ENCODE data around the gene GPC5. TPM values are rescaled to one million over a fixed set of nuclear protein-coding genes. Genes with fewer than 3 reads are reported as not detected.

The GPC5 gene
- total RNA-seq, 3 donors from 2014 or later = 0.51 to 1.2 TPM; not detected in 1

DNA sequence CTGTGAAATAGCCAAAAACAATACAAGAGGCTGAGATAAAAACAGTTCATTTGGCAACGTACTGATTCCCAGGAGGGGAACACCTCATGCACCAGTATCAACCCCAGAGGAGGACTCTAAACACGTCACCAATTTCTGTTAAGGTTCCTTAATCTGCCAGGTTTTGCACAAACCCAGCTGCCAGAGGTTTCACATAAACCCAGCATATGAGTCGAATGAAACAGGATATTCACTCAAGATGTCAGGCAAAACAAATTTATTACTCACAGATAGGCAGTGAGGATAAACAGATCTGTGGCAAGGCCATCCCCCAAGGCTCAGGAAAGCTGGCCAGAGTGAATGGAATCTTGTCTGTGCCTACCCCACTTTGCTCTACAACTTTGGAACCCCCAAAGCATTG lies 210.9 kb downstream of the GPC5 start:
- DNase-seq (no peak), ATAC-seq (no peak)
- no peaks in the 10 kb centered on the region for H3K4me1 ChIP-seq (ENCODE audit: low read depth)
- TF ChIP-seq, protein P1, sequence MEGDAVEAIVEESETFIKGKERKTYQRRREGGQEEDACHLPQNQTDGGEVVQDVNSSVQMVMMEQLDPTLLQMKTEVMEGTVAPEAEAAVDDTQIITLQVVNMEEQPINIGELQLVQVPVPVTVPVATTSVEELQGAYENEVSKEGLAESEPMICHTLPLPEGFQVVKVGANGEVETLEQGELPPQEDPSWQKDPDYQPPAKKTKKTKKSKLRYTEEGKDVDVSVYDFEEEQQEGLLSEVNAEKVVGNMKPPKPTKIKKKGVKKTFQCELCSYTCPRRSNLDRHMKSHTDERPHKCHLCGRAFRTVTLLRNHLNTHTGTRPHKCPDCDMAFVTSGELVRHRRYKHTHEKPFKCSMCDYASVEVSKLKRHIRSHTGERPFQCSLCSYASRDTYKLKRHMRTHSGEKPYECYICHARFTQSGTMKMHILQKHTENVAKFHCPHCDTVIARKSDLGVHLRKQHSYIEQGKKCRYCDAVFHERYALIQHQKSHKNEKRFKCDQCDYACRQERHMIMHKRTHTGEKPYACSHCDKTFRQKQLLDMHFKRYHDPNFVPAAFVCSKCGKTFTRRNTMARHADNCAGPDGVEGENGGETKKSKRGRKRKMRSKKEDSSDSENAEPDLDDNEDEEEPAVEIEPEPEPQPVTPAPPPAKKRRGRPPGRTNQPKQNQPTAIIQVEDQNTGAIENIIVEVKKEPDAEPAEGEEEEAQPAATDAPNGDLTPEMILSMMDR (IDR thresholded peaks at IDR 0.05) = no peak
- no peak overlapping the region for H3K4me3 ChIP-seq
- no peaks in the 10 kb centered on the region for H3K9me3 ChIP-seq
- H3K36me3 ChIP-seq (ENCODE audit: low read depth) = no peaks in the 10 kb centered on the region
- intact Hi-C loops (cut with DNase I, micrococcal nuclease) = no loop called here

DNA sequence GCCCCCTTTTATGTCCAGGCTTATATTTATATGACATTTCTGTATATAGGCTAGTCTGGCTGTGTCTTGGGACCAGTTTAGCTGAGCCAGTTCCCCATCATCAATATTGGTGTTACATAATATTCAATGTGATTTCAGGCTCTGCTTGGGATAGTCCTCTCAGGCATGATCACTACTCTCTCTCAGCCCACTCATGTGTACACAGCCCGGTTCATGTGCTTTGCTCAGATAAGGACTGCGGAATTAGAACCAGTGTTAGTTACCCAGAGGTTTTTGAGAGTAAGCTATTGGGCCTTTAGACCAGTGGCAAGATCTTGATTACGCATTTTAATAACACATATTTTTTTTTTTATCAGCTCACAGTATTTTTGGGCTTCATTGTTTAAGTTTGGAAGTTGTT lies 219.9 kb downstream of the GPC5 start:
- H3K4me3 ChIP-seq = no peak overlapping the region
- TF ChIP-seq, protein P1 (IDR thresholded peaks at IDR 0.05) = no peak
- ATAC-seq (no peak), DNase-seq (no peak)
- H3K9me3 ChIP-seq = no peaks in the 10 kb centered on the region
- intact Hi-C loops (cut with DNase I, micrococcal nuclease) = no loop called here
- no peaks in the 10 kb centered on the region for H3K4me1 ChIP-seq (ENCODE audit: low read depth)
- H3K36me3 ChIP-seq (ENCODE audit: low read depth) = no peaks in the 10 kb centered on the region

DNA sequence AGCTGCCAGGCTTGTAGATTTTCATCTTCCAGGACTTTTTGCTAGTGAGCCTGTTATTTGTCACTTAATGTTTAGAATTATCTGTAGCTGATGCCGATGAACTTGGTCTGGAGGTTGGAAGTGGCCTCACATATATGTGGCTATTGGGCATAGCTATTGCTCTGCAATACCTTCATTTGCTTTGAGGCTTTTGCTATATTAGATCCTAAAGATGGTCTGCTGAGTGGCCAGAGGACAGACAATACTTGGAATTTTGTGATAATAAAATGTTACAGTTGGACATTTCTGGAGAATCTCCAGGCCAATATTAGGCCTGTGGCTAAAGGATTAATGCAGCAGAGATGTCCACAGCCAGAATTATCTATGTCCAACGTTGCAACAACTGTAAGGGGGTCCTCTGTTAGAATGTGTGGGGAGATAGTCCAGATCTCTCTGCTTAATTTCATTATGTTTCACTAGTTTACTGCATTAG lies 222.3 kb downstream of the GPC5 start:
- no peaks in the 10 kb centered on the region for H3K36me3 ChIP-seq (ENCODE audit: low read depth)
- ATAC-seq = no peak
- no peak for DNase-seq
- intact Hi-C loops (cut with DNase I, micrococcal nuclease) = no loop called here
- no peak overlapping the region for H3K4me3 ChIP-seq
- no peaks in the 10 kb centered on the region for H3K4me1 ChIP-seq (ENCODE audit: low read depth)
- no peaks in the 10 kb centered on the region for H3K9me3 ChIP-seq
- TF ChIP-seq, protein P1 (IDR thresholded peaks at IDR 0.05) = no peak

- no peak overlapping the region for H3K4me3 ChIP-seq
- no peaks in the 10 kb centered on the region for H3K9me3 ChIP-seq
- H3K4me1 ChIP-seq (ENCODE audit: low read depth) = no peaks in the 10 kb centered on the region
- DNase-seq = no peak
- no peak for ATAC-seq
- intact Hi-C loops (cut with DNase I, micrococcal nuclease) = no loop called here
- TF ChIP-seq, protein P1 (IDR thresholded peaks at IDR 0.05) = no peak
- no peaks in the 10 kb centered on the region for H3K36me3 ChIP-seq (ENCODE audit: low read depth)
Measured at GRCh38 chr13:91621161-91621560, 222.7 kb downstream of the GPC5 start.

DNA sequence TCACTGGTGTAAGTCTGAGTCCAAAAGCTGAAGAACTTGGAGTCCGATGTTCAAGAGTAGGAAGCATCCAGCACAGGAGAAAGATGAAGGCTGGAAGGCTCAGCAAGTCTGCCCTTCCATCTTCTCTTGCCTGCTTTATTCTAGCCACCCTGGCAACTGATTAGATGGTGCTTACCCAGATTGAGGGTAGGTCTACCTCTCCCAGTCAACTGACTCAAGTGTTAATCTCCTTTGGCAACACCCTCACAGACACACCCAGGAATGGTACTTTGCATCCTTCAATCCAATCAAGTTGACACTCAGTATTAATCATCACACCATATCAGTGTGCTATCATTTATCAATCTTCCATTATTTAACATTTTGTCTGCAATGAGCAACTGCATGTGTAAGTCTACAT lies 223.5 kb downstream of the GPC5 start:
- H3K4me3 ChIP-seq = no peak overlapping the region
- no peaks in the 10 kb centered on the region for H3K4me1 ChIP-seq (ENCODE audit: low read depth)
- intact Hi-C loops (cut with DNase I, micrococcal nuclease) = no loop called here
- TF ChIP-seq, protein P1 (IDR thresholded peaks at IDR 0.05) = no peak
- no peak for DNase-seq
- no peak for ATAC-seq
- H3K9me3 ChIP-seq = no peaks in the 10 kb centered on the region
- H3K36me3 ChIP-seq (ENCODE audit: low read depth) = no peaks in the 10 kb centered on the region

All from mucosa of descending colon (tissue), 3 donors.